HG03064 (cell line): Measurements from ENCODE around the gene FRK.
"Not testable (repeated sequence)": the region's sequence is repeated elsewhere in the genome, so short reads cannot be mapped to it uniquely, and the experiment has no call there.

Experiments
- ATAC-seq: cut with Tn5 transposase; IDR thresholded peaks from one replicate; pipeline ENCODE4 v1.9.1; 2021; ENCODE audit warnings: low read depth; ENCODE audit not compliant: unreplicated experiment

Gene FRK

GRCh38 chr6:116078522-116078921 lies 17.8 kb upstream of the FRK start:
- ATAC-seq = no peak

- no peak for ATAC-seq
Measured at GRCh38 chr6:116074732-116075390, 14.2 kb upstream of the FRK start.

GRCh38 chr6:116073765-116074440 lies 13.2 kb upstream of the FRK start:
- ATAC-seq = no peak

- ATAC-seq = no peak
Measured at GRCh38 chr6:116072368-116072767, 11.7 kb upstream of the FRK start.

- no peak for ATAC-seq
Measured at GRCh38 chr6:116070616-116071389, 10.1 kb upstream of the FRK start.

- no peak for ATAC-seq
Measured at GRCh38 chr6:116070101-116070500, 9.4 kb upstream of the FRK start.

- no peak for ATAC-seq
Measured at GRCh38 chr6:116066789-116067188, 6.1 kb upstream of the FRK start.

GRCh38 chr6:116064666-116065065 lies 4.0 kb upstream of the FRK start:
- ATAC-seq = no peak

GRCh38 chr6:116062496-116062895 lies 1.8 kb upstream of the FRK start:
- no peak for ATAC-seq

- ATAC-seq = peak; percentile 89
Measured at GRCh38 chr6:116059713-116060571, 749 bp downstream of the FRK start.

GRCh38 chr6:116057766-116058165 lies 2.9 kb downstream of the FRK start:
- no peak for ATAC-seq

- ATAC-seq = no peak
Measured at GRCh38 chr6:116055513-116055912, 5.2 kb downstream of the FRK start.

GRCh38 chr6:116051244-116051643 lies 9.4 kb downstream of the FRK start:
- no peak for ATAC-seq

- no peak for ATAC-seq
Measured at GRCh38 chr6:116050737-116051136, 10.0 kb downstream of the FRK start.

GRCh38 chr6:116049321-116049720 lies 11.4 kb downstream of the FRK start:
- ATAC-seq = no peak

GRCh38 chr6:116047173-116047933 lies 13.3 kb downstream of the FRK start:
- ATAC-seq = no peak

GRCh38 chr6:116046737-116047136 lies 14.0 kb downstream of the FRK start:
- ATAC-seq = no peak

- ATAC-seq = not testable (repeated sequence)
Measured at GRCh38 chr6:116046272-116046671, 14.4 kb downstream of the FRK start.

GRCh38 chr6:116041934-116042333 lies 18.8 kb downstream of the FRK start:
- no peak for ATAC-seq

- ATAC-seq = no peak
Measured at GRCh38 chr6:116040993-116041392, 19.7 kb downstream of the FRK start.
